SHP77 treated with DMSO at 0.1 percent for 48 hours (cell line): ENCODE data around the gene CKMT1A.

Source experiments
- DNase-seq: peaks from one replicate; lab custom pipeline; 2025; lab: John Stamatoyannopoulos, UW

Gene CKMT1A

GRCh38 chr15:43748376-43748775 lies 54.7 kb downstream of the CKMT1A start:
- DNase-seq: no peak
